ENCODE measurements around the gene ASB4.
A peak's percentile ranks its signal among the peaks of the same experiment; 100 is the strongest.

- TF ChIP-seq POLR2A (IDR thresholded peaks at IDR 0.05) (peak in 1 of 3 donors; percentile 53), CTCF (IDR thresholded peaks at IDR 0.05 in 8 of 11, conservative IDR thresholded peaks at IDR 0.05 in 3 of 11) (no peak), POLR2AphosphoS5 (IDR thresholded peaks at IDR 0.05) (peak in 1 of 3 donors; percentile 54)
Measured at GRCh38 chr7:95583834-95584621, 98.3 kb downstream of the ASB4 start.

Data from spleen (tissue), 7 donors.